ENCODE results near the gene NUDT3. TPM values are rescaled to one million over a fixed set of nuclear protein-coding genes. Genes with fewer than 3 reads are reported as not detected.
A peak's percentile ranks its signal among the peaks of the same experiment; 100 is the strongest.

Gene NUDT3
- total and polyA plus RNA-seq, 4 donors: 15.5 to 50.2 (median 33.6) TPM

GRCh38 chr6:34318499-34319470 lies 73.7 kb downstream of the NUDT3 start:
- ATAC-seq (ENCODE audit: low FRiP score): no peak
- H3K27me3 ChIP-seq (ENCODE audit: control insufficient read depth in 1 of 2, insufficient read depth in 2 of 2, low read length in 1 of 2): no peaks in the 10 kb centered on the region
- H3K27ac ChIP-seq (ENCODE audit: low read depth in 1 of 2, low read length in 2 of 2): peak overlapping the region; percentile 34 to 79
- no peaks in the 10 kb centered on the region for H3K9me3 ChIP-seq (ENCODE audit: control insufficient read depth, low read length)
- WGBS, 2 donors: 27 to 43% methylated on average over 4 of the region's 4 CpGs
- H3K4me1 ChIP-seq (ENCODE audit: control insufficient read depth in 1 of 2, insufficient read depth in 2 of 2, low read length in 2 of 2): peaks cover 0 to 6% of the 10 kb centered on the region in 2 donors
- H3K36me3 ChIP-seq (ENCODE audit: control insufficient read depth in 1 of 2, insufficient read depth in 2 of 2, low read length in 1 of 2): peaks cover 0 to 3% of the 10 kb centered on the region in 2 donors
- intact Hi-C loops (cut with DNase I): loop anchor here in 1 of 2 donors (5.0 kb wide), 1 partner anchor 66 kb away; no protein-coding TSS in a partner anchor
- no peak overlapping the region for H3K4me3 ChIP-seq (ENCODE audit: low read length in 2 of 2)
- DNase-seq: no peak

GRCh38 chr6:34317882-34318498 lies 74.5 kb downstream of the NUDT3 start:
- peaks cover 0 to under 1% of the 10 kb centered on the region in 2 donors for H3K36me3 ChIP-seq (ENCODE audit: control insufficient read depth in 1 of 2, insufficient read depth in 2 of 2, low read length in 1 of 2)
- ATAC-seq (ENCODE audit: low FRiP score) (no peak), DNase-seq (no peak)
- H3K9me3 ChIP-seq (ENCODE audit: control insufficient read depth, low read length): no peaks in the 10 kb centered on the region
- WGBS, 2 donors: 2 to 3% methylated on average over 3 of the region's 3 CpGs
- intact Hi-C loops (cut with DNase I): loop anchor here in 1 of 2 donors (5.0 kb wide), 1 partner anchor 66 kb away; no protein-coding TSS in a partner anchor
- H3K4me3 ChIP-seq (ENCODE audit: low read length in 2 of 2): no peak overlapping the region
- no peaks in the 10 kb centered on the region for H3K27me3 ChIP-seq (ENCODE audit: control insufficient read depth in 1 of 2, insufficient read depth in 2 of 2, low read length in 1 of 2)
- no peak overlapping the region for H3K27ac ChIP-seq (ENCODE audit: low read depth in 1 of 2, low read length in 2 of 2)
- peaks cover 0 to 6% of the 10 kb centered on the region in 2 donors for H3K4me1 ChIP-seq (ENCODE audit: control insufficient read depth in 1 of 2, insufficient read depth in 2 of 2, low read length in 2 of 2)

GRCh38 chr6:34317172-34317477 lies 75.3 kb downstream of the NUDT3 start:
- WGBS, 2 donors: 99 to 100% methylated on average over 1 of the region's 1 CpG
- no peaks in the 10 kb centered on the region for H3K9me3 ChIP-seq (ENCODE audit: control insufficient read depth, low read length)
- H3K4me1 ChIP-seq (ENCODE audit: control insufficient read depth in 1 of 2, insufficient read depth in 2 of 2, low read length in 2 of 2): peaks cover 0 to 6% of the 10 kb centered on the region in 2 donors
- no peak overlapping the region for H3K4me3 ChIP-seq (ENCODE audit: low read length in 2 of 2)
- intact Hi-C loops (cut with DNase I): loop anchor here in 1 of 2 donors (5.0 kb wide), 1 partner anchor 65 kb away; no protein-coding TSS in a partner anchor
- ATAC-seq (ENCODE audit: low FRiP score) (no peak), DNase-seq (no peak)
- H3K27me3 ChIP-seq (ENCODE audit: control insufficient read depth in 1 of 2, insufficient read depth in 2 of 2, low read length in 1 of 2): no peaks in the 10 kb centered on the region
- H3K27ac ChIP-seq (ENCODE audit: low read depth in 1 of 2, low read length in 2 of 2): no peak overlapping the region
- H3K36me3 ChIP-seq (ENCODE audit: control insufficient read depth in 1 of 2, insufficient read depth in 2 of 2, low read length in 1 of 2): no peaks in the 10 kb centered on the region

- intact Hi-C loops (cut with DNase I): loop anchor here in 1 of 2 donors (5.0 kb wide), 1 partner anchor 64 kb away; no protein-coding TSS in a partner anchor
- Histone ChIP-seq H3K36me3 (ENCODE audit: control insufficient read depth in 1 of 2, insufficient read depth in 2 of 2, low read length in 1 of 2) (no peaks in the 10 kb centered on the region), H3K27ac (ENCODE audit: low read depth in 1 of 2, low read length in 2 of 2) (no peak overlapping the region), H3K4me3 (ENCODE audit: low read length in 2 of 2) (no peak overlapping the region), H3K27me3 (ENCODE audit: control insufficient read depth in 1 of 2, insufficient read depth in 2 of 2, low read length in 1 of 2) (no peaks in the 10 kb centered on the region), H3K9me3 (ENCODE audit: control insufficient read depth, low read length) (no peaks in the 10 kb centered on the region), H3K4me1 (ENCODE audit: control insufficient read depth in 1 of 2, insufficient read depth in 2 of 2, low read length in 2 of 2) (peaks cover 0 to 6% of the 10 kb centered on the region in 2 donors)
- WGBS, 2 donors: 92 to 93% methylated on average over 1 of the region's 1 CpG
- ATAC-seq (ENCODE audit: low FRiP score): no peak
- no peak for DNase-seq
Observed at GRCh38 chr6:34316431-34317171, 75.9 kb downstream of the NUDT3 start.

DNA sequence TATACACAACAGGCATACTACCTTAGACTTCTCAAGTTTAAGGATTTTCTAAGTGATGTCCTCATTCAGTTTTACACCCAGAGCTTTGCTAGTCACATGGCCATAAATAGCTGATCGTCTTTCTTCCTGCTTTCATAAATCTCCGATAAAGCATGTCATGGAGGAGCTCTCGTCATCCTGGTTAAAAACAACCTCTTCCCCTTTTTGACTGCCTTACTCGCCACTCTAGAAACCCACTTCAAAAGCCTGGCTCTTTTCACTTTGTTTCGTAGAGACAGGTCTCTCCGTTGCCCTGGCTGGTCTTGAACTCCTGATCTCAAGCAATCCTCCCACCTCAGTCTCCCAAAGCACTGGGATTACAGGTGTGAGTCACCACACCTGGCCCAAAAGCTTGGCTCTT lies 76.7 kb downstream of the NUDT3 start:
- Histone ChIP-seq H3K27ac (ENCODE audit: low read depth in 1 of 2, low read length in 2 of 2) (no peak overlapping the region), H3K9me3 (ENCODE audit: control insufficient read depth, low read length) (no peaks in the 10 kb centered on the region), H3K27me3 (ENCODE audit: control insufficient read depth in 1 of 2, insufficient read depth in 2 of 2, low read length in 1 of 2) (no peaks in the 10 kb centered on the region), H3K4me1 (ENCODE audit: control insufficient read depth in 1 of 2, insufficient read depth in 2 of 2, low read length in 2 of 2) (peaks cover 0 to 6% of the 10 kb centered on the region in 2 donors), H3K4me3 (ENCODE audit: low read length in 2 of 2) (no peak overlapping the region), H3K36me3 (ENCODE audit: control insufficient read depth in 1 of 2, insufficient read depth in 2 of 2, low read length in 1 of 2) (no peaks in the 10 kb centered on the region)
- ATAC-seq (ENCODE audit: low FRiP score) (no peak), DNase-seq (no peak)
- 83 to 86% methylated on average over 6 of the region's 6 CpGs for WGBS, 2 donors
- intact Hi-C loops (cut with DNase I): loop anchor here in 1 of 2 donors (5.0 kb wide), 1 partner anchor 63 kb away; no protein-coding TSS in a partner anchor

DNA sequence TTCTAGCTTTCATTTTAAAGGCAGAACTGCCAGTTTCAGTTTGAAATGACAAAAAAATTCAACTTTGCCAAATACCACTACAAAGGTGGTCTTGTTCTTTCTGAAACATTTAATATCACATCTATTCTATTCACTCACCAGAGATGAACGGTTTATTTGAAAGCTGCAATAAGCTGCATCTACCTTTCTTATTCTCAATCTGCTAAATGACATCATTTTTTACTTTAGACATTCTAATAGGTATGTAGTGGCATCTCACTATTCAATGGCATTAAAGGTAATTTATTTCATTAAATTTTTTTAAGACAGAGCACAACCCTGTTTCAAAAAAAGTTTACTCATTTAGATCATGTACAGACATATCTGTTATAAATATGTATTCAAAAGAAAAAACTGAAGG lies 77.2 kb downstream of the NUDT3 start:
- no peaks in the 10 kb centered on the region for H3K27me3 ChIP-seq (ENCODE audit: control insufficient read depth in 1 of 2, insufficient read depth in 2 of 2, low read length in 1 of 2)
- no peak overlapping the region for H3K27ac ChIP-seq (ENCODE audit: low read depth in 1 of 2, low read length in 2 of 2)
- no peak for DNase-seq
- intact Hi-C loops (cut with DNase I): loop anchor here in 1 of 2 donors (5.0 kb wide), 1 partner anchor 63 kb away; no protein-coding TSS in a partner anchor
- no peak for ATAC-seq (ENCODE audit: low FRiP score)
- H3K4me3 ChIP-seq (ENCODE audit: low read length in 2 of 2): no peak overlapping the region
- WGBS, 2 donors: 98% methylated on average over 1 of the region's 1 CpG
- H3K36me3 ChIP-seq (ENCODE audit: control insufficient read depth in 1 of 2, insufficient read depth in 2 of 2, low read length in 1 of 2): no peaks in the 10 kb centered on the region
- H3K9me3 ChIP-seq (ENCODE audit: control insufficient read depth, low read length): no peaks in the 10 kb centered on the region
- H3K4me1 ChIP-seq (ENCODE audit: control insufficient read depth in 1 of 2, insufficient read depth in 2 of 2, low read length in 2 of 2): peaks cover 0 to 6% of the 10 kb centered on the region in 2 donors

DNA sequence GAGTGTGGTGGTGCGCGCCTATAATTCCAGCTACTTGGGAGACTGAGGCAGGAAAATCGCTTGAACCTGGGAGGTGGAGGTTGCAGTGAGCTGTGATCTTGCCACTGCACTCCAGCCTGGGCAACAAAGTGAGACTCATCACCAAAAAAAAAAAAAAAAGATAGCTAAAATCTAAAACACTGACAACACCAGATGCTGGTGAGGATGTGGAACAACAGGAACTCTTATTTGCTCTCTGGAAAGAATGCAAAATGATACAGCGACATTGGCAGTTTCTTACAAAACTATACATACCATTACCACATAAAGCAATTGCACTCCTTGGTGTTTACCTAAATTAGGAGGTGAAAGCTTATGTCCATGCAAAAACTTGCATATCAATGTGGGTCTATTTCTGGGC lies 80.2 kb downstream of the NUDT3 start:
- WGBS, 2 donors: 96 to 98% methylated on average over 4 of the region's 4 CpGs
- H3K9me3 ChIP-seq (ENCODE audit: control insufficient read depth, low read length): no peaks in the 10 kb centered on the region
- H3K36me3 ChIP-seq (ENCODE audit: control insufficient read depth in 1 of 2, insufficient read depth in 2 of 2, low read length in 1 of 2): no peaks in the 10 kb centered on the region
- H3K27ac ChIP-seq (ENCODE audit: low read depth in 1 of 2, low read length in 2 of 2): no peak overlapping the region
- ATAC-seq (ENCODE audit: low FRiP score) (no peak), DNase-seq (no peak)
- H3K4me3 ChIP-seq (ENCODE audit: low read length in 2 of 2): no peak overlapping the region
- intact Hi-C loops (cut with DNase I): no loop called here
- peaks cover 1 to 3% of the 10 kb centered on the region in 2 donors for H3K4me1 ChIP-seq (ENCODE audit: control insufficient read depth in 1 of 2, insufficient read depth in 2 of 2, low read length in 2 of 2)
- H3K27me3 ChIP-seq (ENCODE audit: control insufficient read depth in 1 of 2, insufficient read depth in 2 of 2, low read length in 1 of 2): no peaks in the 10 kb centered on the region

- Histone ChIP-seq H3K36me3 (ENCODE audit: control insufficient read depth in 1 of 2, insufficient read depth in 2 of 2, low read length in 1 of 2) (no peaks in the 10 kb centered on the region), H3K27ac (ENCODE audit: low read depth in 1 of 2, low read length in 2 of 2) (no peak overlapping the region), H3K4me3 (ENCODE audit: low read length in 2 of 2) (no peak overlapping the region), H3K27me3 (ENCODE audit: control insufficient read depth in 1 of 2, insufficient read depth in 2 of 2, low read length in 1 of 2) (no peaks in the 10 kb centered on the region), H3K9me3 (ENCODE audit: control insufficient read depth, low read length) (no peaks in the 10 kb centered on the region), H3K4me1 (ENCODE audit: control insufficient read depth in 1 of 2, insufficient read depth in 2 of 2, low read length in 2 of 2) (peaks cover 0 to 4% of the 10 kb centered on the region in 2 donors)
- intact Hi-C loops (cut with DNase I): no loop called here
- WGBS, 2 donors: 95 to 98% methylated on average over 6 of the region's 6 CpGs
- DNase-seq (no peak), ATAC-seq (ENCODE audit: low FRiP score) (no peak)
Observed at GRCh38 chr6:34310817-34311216, 81.7 kb downstream of the NUDT3 start.

Data from aorta (tissue), 5 donors.